Fibroblast of pulmonary artery (primary cell): ENCODE data around the gene INSYN2B.

Source experiments
- DNase-seq: peaks from one replicate; pipeline ENCODE4 v3.0.0-alpha.2; 2010; ENCODE audit warnings: low read depth
- H3K4me3 ChIP-seq: replicated peaks from 2 replicates; pipeline ENCODE4 v1.5.1; 2011; ENCODE audit warnings: low read depth, mild to moderate bottlenecking, control low read depth, low read length, moderate library complexity
- TF ChIP-seq, protein P1 (sequence below): IDR thresholded peaks from 2 replicates; pipeline ENCODE4 v1.5.1; 2011; ENCODE audit warnings: mild to moderate bottlenecking, control low read depth, low read length, inconsistent platforms; ENCODE audit errors: missing control alignments

Gene INSYN2B

DNA sequence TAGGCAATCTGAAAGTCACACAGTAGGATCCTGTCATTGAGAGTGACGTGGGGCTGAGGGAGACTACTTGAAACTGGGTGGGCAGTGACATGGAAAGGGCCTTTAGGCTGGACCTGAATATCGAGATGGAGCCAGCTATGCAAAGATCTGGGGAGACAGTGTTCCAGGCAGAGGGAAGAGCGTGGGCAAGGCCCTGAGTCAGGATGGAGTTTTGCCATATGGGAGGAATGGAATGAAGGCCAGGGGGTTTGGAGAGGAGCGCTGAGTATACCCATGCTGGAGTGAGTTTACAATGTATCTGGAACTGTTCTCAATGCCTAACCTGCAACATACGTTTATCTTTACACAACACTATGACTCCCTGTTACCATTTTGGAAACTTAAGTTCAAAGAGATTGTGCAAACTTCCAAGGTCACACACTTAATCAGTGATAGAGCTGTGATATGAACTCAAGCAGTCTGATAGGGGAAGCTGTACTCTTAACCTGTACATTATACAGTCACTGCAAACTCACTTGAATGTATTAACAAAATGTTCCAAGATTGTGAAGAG, 33.5 kb downstream of the INSYN2B start:
- no peak overlapping the region for H3K4me3 ChIP-seq
- peak; percentile 26 for DNase-seq

DNA sequence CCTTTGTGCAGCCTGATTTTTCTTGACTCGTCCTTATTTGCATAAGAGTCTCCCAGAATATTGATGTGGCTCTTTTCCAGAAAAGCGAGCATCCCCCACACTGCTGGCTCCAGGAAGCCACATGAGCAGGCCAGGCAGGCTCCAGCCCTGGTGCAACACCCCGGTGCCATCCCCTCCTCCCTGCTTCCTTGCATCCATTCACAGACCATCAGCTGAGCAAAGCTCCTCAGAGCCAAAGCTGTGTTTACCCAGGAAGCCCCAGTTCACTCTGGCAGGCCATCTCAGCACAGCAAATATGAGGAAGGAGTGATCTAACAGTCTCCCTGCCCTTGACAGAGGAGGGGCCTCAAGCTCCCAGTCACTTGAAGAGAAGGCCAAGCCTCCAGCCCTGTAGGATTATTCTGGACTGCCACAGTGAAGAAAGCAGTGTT, 34.4 kb downstream of the INSYN2B start:
- H3K4me3 ChIP-seq, result peak overlapping the region; percentile 15
- TF ChIP-seq, protein P1, sequence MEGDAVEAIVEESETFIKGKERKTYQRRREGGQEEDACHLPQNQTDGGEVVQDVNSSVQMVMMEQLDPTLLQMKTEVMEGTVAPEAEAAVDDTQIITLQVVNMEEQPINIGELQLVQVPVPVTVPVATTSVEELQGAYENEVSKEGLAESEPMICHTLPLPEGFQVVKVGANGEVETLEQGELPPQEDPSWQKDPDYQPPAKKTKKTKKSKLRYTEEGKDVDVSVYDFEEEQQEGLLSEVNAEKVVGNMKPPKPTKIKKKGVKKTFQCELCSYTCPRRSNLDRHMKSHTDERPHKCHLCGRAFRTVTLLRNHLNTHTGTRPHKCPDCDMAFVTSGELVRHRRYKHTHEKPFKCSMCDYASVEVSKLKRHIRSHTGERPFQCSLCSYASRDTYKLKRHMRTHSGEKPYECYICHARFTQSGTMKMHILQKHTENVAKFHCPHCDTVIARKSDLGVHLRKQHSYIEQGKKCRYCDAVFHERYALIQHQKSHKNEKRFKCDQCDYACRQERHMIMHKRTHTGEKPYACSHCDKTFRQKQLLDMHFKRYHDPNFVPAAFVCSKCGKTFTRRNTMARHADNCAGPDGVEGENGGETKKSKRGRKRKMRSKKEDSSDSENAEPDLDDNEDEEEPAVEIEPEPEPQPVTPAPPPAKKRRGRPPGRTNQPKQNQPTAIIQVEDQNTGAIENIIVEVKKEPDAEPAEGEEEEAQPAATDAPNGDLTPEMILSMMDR, result no peak

More for the DNA sequence above, 33.5 kb downstream of the INSYN2B start:
- TF ChIP-seq, protein P1, result no peak

DNA sequence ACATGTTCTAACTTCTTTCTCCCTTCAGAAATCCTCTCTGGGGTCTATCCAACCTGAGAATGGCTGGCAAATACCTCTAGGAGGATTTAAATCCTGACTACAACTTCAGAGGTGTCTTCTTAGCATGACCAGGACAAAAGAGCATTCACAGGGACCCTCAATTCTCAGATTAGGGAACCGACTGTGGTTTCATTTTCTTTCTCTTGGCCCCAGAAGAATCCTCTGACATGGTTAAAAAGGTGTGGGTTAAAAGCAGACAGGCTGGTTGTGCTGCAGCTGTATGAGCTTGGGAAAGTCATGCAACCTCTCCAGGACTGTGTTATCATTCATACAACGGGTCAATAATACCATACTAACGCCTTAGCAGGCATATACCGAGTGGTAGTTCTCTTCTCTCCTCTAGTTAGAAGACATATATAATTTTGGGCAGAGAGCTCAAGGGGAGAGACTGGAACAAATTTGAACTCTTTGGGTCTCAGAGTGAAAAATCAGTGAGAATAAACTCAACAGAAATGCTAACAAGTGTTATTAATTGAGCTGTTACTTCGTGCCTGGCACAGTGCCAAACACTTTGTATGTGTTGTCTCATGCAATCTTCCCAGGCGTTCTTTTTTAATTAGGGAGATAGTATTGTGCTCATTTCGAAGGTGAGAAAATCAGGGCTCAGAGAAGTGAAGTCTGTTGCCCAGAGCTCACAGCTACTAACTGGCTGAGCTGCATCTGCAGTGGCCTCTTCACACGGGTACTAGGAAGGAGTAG, 35.2 kb downstream of the INSYN2B start:
- peak overlapping the region; percentile 15 for H3K4me3 ChIP-seq
- TF ChIP-seq, protein P1, result no peak
- no peak for DNase-seq

More for the DNA sequence above, 34.4 kb downstream of the INSYN2B start:
- peak; percentile 99 for DNase-seq

DNA sequence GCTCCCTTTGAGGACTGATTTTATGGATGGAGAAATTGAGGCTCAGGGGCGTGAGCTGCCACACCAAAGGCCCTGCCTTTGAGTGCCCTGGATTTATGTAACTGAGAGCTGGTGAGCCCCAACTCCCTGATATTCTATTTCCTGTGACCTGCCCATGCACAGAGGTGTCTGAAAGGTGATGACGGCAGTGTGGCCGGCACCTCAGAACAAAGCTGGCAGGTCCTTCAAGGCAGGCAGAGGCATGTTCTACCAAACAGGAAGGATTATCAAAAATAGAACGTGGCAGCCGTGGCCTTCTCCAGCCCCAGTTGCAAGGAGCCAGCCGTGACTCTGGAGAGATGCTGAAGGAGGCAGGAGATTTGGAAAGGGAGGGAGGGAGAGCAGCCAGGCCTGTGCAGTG, 36.2 kb downstream of the INSYN2B start:
- H3K4me3 ChIP-seq, result no peak overlapping the region
- TF ChIP-seq, protein P1, result no peak
- no peak for DNase-seq

DNA sequence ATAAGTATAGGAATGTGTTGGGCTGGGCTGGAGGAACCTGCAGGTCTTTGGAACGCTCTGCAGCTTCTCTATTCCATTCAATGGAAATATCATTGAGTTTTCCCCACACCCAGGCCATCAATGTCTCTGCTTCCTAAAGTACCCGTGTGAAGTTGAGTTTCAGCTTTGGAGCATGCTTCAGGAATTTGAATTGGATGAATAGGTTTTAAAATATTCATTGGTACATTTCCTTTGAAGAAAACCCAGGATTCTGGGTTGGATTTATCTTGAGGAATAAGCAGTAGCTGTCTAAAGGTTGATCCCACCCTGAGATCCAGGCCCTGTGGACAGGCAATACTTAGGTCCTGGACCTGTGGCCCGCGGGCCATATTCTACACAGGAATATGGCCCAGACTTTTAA, 37.3 kb downstream of the INSYN2B start:
- DNase-seq, result no peak

DNA sequence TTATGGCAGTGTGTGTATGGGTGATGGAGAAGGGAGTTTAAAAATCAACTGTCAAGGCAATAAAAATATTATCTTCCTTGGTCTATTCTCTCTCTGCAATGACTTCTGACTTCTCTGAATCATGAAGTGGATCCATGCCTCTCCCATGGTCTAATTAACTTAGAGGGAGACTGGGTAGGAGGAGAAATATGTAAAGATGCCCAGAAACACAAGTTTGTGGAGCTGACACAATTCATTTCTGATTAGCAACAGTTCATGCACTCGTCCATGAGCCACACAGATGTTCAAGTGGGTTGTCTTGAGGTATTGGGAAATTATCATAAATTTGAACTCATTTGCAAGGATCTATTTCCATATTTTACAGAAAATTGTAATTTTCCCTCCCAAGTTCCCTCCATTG, 38.1 kb downstream of the INSYN2B start:
- TF ChIP-seq, protein P1, result no peak
- no peak for DNase-seq
- H3K4me3 ChIP-seq, result no peak overlapping the region

More for the DNA sequence above, 37.3 kb downstream of the INSYN2B start:
- TF ChIP-seq, protein P1, result no peak
- H3K4me3 ChIP-seq, result no peak overlapping the region
